ENCODE results near the gene CAMSAP1. TPM values are rescaled to one million over a fixed set of nuclear protein-coding genes. Genes with fewer than 3 reads are reported as not detected.

The CAMSAP1 gene
- total and polyA plus RNA-seq, 2 donors from 2014 or later, result 3.3 to 38.6 TPM

DNA sequence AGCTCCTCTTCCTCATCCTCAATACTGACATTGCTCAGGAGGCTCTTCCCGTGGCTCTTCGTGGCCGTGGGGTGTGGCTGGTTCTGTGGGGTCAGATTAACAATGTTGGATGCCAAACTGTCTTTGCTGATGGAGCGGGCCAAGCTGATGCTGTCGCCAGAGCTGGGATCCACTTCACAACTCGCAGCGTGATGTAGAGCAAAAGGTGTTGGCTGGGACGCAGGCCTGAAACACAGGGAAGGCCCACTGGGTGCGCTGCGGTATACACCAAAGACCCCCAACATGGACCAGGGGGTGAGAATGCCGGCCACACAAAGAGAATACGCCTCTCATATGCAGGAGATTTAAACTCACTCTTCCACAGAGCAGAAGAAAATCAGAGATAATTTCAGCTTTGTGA lies 84.3 kb downstream of the CAMSAP1 start:
- peaks cover 3 to 29% (median 21%) of the 10 kb centered on the region in 3 donors for H3K36me3 ChIP-seq (ENCODE audit: control insufficient read depth in 2 of 3, insufficient read depth in 3 of 3, low read length in 3 of 3)
- no peak overlapping the region for H3K27ac ChIP-seq (ENCODE audit: low read depth in 2 of 2, low read length in 2 of 2)
- no peaks in the 10 kb centered on the region for H3K4me1 ChIP-seq (ENCODE audit: control insufficient read depth in 2 of 3, insufficient read depth in 2 of 3, low read depth in 1 of 3, low read length in 3 of 3)
- intact Hi-C loops (cut with DNase I), result no loop called here
- no peak overlapping the region for H3K4me3 ChIP-seq (ENCODE audit: low read length in 3 of 3)
- no peaks in the 10 kb centered on the region for H3K9me3 ChIP-seq (ENCODE audit: control insufficient read depth in 2 of 3, insufficient read depth in 1 of 3, low read length in 3 of 3)
- H3K9ac ChIP-seq (ENCODE audit: low read length in 3 of 3), result no peak overlapping the region
- FAIRE-seq (no peak), DNase-seq (no peak)
- H3K27me3 ChIP-seq (ENCODE audit: control insufficient read depth, insufficient read depth, low read length), result no peaks in the 10 kb centered on the region
- no peak for TF ChIP-seq CTCF (IDR thresholded peaks at IDR 0.05; ENCODE audit: borderline replicate concordance, extremely low read depth, insufficient read depth)

DNA sequence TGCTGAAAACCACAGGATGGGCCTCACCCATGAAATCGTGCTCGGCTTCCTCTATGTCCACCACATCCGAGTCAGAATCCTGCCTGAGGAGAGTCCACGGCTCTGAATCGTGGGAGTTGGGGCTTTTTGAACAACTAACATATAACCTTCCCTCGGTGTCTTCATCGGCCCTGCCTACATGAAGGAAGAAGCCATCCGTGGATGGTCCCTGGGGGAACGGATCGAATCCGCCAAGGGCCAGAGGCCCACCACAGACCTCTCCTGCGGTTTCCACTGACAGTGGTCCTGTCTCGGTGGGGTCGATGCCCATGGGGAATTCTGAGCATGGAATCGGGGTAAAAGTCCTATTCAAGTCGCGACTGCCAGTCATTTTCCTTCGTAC lies 85.0 kb downstream of the CAMSAP1 start:
- no peak overlapping the region for H3K9ac ChIP-seq (ENCODE audit: low read length in 3 of 3)
- no peak for FAIRE-seq
- H3K27ac ChIP-seq (ENCODE audit: low read depth in 2 of 2, low read length in 2 of 2), result no peak overlapping the region
- no peaks in the 10 kb centered on the region for H3K4me1 ChIP-seq (ENCODE audit: control insufficient read depth in 2 of 3, insufficient read depth in 2 of 3, low read depth in 1 of 3, low read length in 3 of 3)
- DNase-seq, result no peak
- TF ChIP-seq CTCF (IDR thresholded peaks at IDR 0.05; ENCODE audit: borderline replicate concordance, extremely low read depth, insufficient read depth), result no peak
- no peaks in the 10 kb centered on the region for H3K27me3 ChIP-seq (ENCODE audit: control insufficient read depth, insufficient read depth, low read length)
- H3K4me3 ChIP-seq (ENCODE audit: low read length in 3 of 3), result no peak overlapping the region
- peaks cover 3 to 33% (median 21%) of the 10 kb centered on the region in 3 donors for H3K36me3 ChIP-seq (ENCODE audit: control insufficient read depth in 2 of 3, insufficient read depth in 3 of 3, low read length in 3 of 3)
- intact Hi-C loops (cut with DNase I), result no loop called here
- no peaks in the 10 kb centered on the region for H3K9me3 ChIP-seq (ENCODE audit: control insufficient read depth in 2 of 3, insufficient read depth in 1 of 3, low read length in 3 of 3)

GRCh38 chr9:135821733-135822373 lies 85.5 kb downstream of the CAMSAP1 start:
- H3K4me3 ChIP-seq (ENCODE audit: low read length in 3 of 3), result no peak overlapping the region
- no peak for TF ChIP-seq CTCF (IDR thresholded peaks at IDR 0.05; ENCODE audit: borderline replicate concordance, extremely low read depth, insufficient read depth)
- no peak for FAIRE-seq
- peaks cover 3 to 34% (median 24%) of the 10 kb centered on the region in 3 donors for H3K36me3 ChIP-seq (ENCODE audit: control insufficient read depth in 2 of 3, insufficient read depth in 3 of 3, low read length in 3 of 3)
- no peak for DNase-seq
- H3K27me3 ChIP-seq (ENCODE audit: control insufficient read depth, insufficient read depth, low read length), result no peaks in the 10 kb centered on the region
- no peaks in the 10 kb centered on the region for H3K4me1 ChIP-seq (ENCODE audit: control insufficient read depth in 2 of 3, insufficient read depth in 2 of 3, low read depth in 1 of 3, low read length in 3 of 3)
- no peak overlapping the region for H3K9ac ChIP-seq (ENCODE audit: low read length in 3 of 3)
- no peak overlapping the region for H3K27ac ChIP-seq (ENCODE audit: low read depth in 2 of 2, low read length in 2 of 2)
- intact Hi-C loops (cut with DNase I), result no loop called here
- H3K9me3 ChIP-seq (ENCODE audit: control insufficient read depth in 2 of 3, insufficient read depth in 1 of 3, low read length in 3 of 3), result no peaks in the 10 kb centered on the region

DNA sequence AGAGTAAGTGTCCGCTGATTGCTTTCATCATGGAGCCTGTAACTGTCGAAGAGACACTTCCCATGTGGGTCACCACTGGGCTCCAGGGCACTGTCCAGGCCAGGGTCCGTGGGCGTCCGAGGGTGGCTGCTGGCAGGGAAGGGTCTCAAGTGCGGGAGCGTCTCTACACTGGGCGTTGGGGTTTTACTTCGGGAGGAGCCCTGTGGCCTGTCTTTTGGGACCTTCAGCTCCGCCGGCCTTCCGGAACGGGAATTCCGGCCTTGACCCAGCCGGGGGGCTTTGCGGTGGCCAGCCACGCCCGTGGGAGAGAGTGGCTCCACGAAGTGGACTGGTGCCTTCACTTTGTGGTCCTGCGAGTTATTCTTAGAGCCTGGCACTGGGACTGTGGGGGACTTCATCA lies 86.2 kb downstream of the CAMSAP1 start:
- no peak overlapping the region for H3K4me3 ChIP-seq (ENCODE audit: low read length in 3 of 3)
- H3K4me1 ChIP-seq (ENCODE audit: control insufficient read depth in 2 of 3, insufficient read depth in 2 of 3, low read depth in 1 of 3, low read length in 3 of 3), result no peaks in the 10 kb centered on the region
- no peak for TF ChIP-seq CTCF (IDR thresholded peaks at IDR 0.05; ENCODE audit: borderline replicate concordance, extremely low read depth, insufficient read depth)
- intact Hi-C loops (cut with DNase I), result no loop called here
- H3K27ac ChIP-seq (ENCODE audit: low read depth in 2 of 2, low read length in 2 of 2), result no peak overlapping the region
- no peaks in the 10 kb centered on the region for H3K9me3 ChIP-seq (ENCODE audit: control insufficient read depth in 2 of 3, insufficient read depth in 1 of 3, low read length in 3 of 3)
- H3K36me3 ChIP-seq (ENCODE audit: control insufficient read depth in 2 of 3, insufficient read depth in 3 of 3, low read length in 3 of 3), result peaks cover 3 to 37% (median 25%) of the 10 kb centered on the region in 3 donors
- DNase-seq (no peak), FAIRE-seq (no peak)
- H3K27me3 ChIP-seq (ENCODE audit: control insufficient read depth, insufficient read depth, low read length), result no peaks in the 10 kb centered on the region
- no peak overlapping the region for H3K9ac ChIP-seq (ENCODE audit: low read length in 3 of 3)
